H1 (cell line): ENCODE data around the gene ZNF836. TPM values are rescaled to one million over a fixed set of nuclear protein-coding genes. Genes with fewer than 3 reads are reported as not detected.
A peak's percentile ranks its signal among the peaks of the same experiment; 100 is the strongest.

Experiments
- CTCF ChIA-PET: fragments of 300-600 bp; sonication (Branson Sonifier 250); formaldehyde crosslinking; loops from one replicate; lab custom pipeline; 2021; ENCODE audit not compliant: partially characterized antibody; lab: Charles Lee
- POLR2A ChIA-PET: fragments of 300-600 bp; sonication (Branson Sonifier 250); formaldehyde crosslinking; loops from one replicate; lab custom pipeline; 2021; ENCODE audit warnings: inconsistent platforms; ENCODE audit not compliant: partially characterized antibody; lab: Charles Lee
- DNase-seq, 2 experiments: peaks; one replicate each; pipeline versions ENCODE4 v3.0.0 to v3.0.0-alpha.2; 2010 to 2022; ENCODE audit warnings: low spot score in 2 of 2, low read depth in 1 of 2, mixed read lengths in 1 of 2
- FAIRE-seq: peaks from 2 replicates; lab custom pipeline; 2011; peaks lifted over from hg19 to GRCh38; lab: Jason Lieb, UNC
- H2AFZ ChIP-seq: 2 replicates; pipeline ENCODE4 v1.8.1; 2012; ENCODE audit warnings: low read length, inconsistent platforms
- H2AK5ac ChIP-seq: 2 replicates; pipeline ENCODE4 v1.6.1; 2013; ENCODE audit warnings: low read depth, low read length
- H2BK120ac ChIP-seq: replicated peaks from 2 replicates; pipeline ENCODE3; 2013; ENCODE audit warnings: low read depth, low read length, inconsistent platforms
- H2BK12ac ChIP-seq: 2 replicates; pipeline ENCODE4 v1.6.1; 2013; ENCODE audit warnings: low read depth, low read length
- H2BK15ac ChIP-seq: 2 replicates; pipeline ENCODE4 v1.6.1; 2013; ENCODE audit warnings: low read length
- H2BK20ac ChIP-seq: 2 replicates; pipeline ENCODE4 v1.6.1; 2013; ENCODE audit warnings: low read length
- H2BK5ac ChIP-seq: 2 replicates; pipeline ENCODE4 v1.6.1; 2013; ENCODE audit warnings: low read depth, low read length
- H3K14ac ChIP-seq: 2 replicates; pipeline ENCODE4 v1.6.1; 2013; ENCODE audit warnings: inconsistent platforms; ENCODE audit not compliant: insufficient read length
- H3K18ac ChIP-seq: 2 replicates; pipeline ENCODE4 v1.6.1; 2013; ENCODE audit warnings: low read length; ENCODE audit errors: extremely low read depth
- H3K23ac ChIP-seq: 2 replicates; pipeline ENCODE4 v1.6.1; 2013; ENCODE audit warnings: inconsistent platforms; ENCODE audit not compliant: insufficient read length
- H3K23me2 ChIP-seq: 2 replicates; pipeline ENCODE4 v1.6.1; 2013; ENCODE audit warnings: low read depth, low read length
- H3K27ac ChIP-seq: 2 replicates; pipeline ENCODE4 v1.6.1; 2011; ENCODE audit warnings: low read depth, low read length, inconsistent platforms
- H3K27me3 ChIP-seq, 4 experiments: replicated peaks in 1 of 4; 1 replicate in 1 of 4; 2 replicates in 3 of 4; pipeline versions ENCODE4 v1.6.1 to v1.8.1; 2011 to 2013; ENCODE audit warnings: low read length in 3 of 4, mild to moderate bottlenecking in 3 of 4, inconsistent platforms in 2 of 4, mixed read lengths in 2 of 4, moderate library complexity in 1 of 4; ENCODE audit not compliant: control insufficient read depth in 3 of 4, insufficient read depth in 3 of 4; ENCODE audit errors: extremely low read depth in 1 of 4
- H3K36me3 ChIP-seq, 4 experiments: 2 replicates each; pipeline versions ENCODE4 v1.6.1 to v1.8.1; 2011 to 2013; ENCODE audit warnings: mild to moderate bottlenecking in 4 of 4, low read length in 3 of 4, moderate library complexity in 2 of 4, control low read depth in 1 of 4, inconsistent platforms in 1 of 4; ENCODE audit not compliant: insufficient read depth in 4 of 4, control insufficient read depth in 2 of 4
- H3K4ac ChIP-seq: replicated peaks from 2 replicates; pipeline ENCODE3; 2013; ENCODE audit warnings: low read length, low read depth, mixed read lengths, inconsistent platforms; ENCODE audit not compliant: insufficient read length
- H3K4me1 ChIP-seq, 4 experiments: replicated peaks in 1 of 4; 1 replicate in 1 of 4; 2 replicates in 3 of 4; pipeline versions ENCODE4 v1.6.1 to v1.8.1; 2011 to 2013; ENCODE audit warnings: low read length in 3 of 4, inconsistent platforms in 2 of 4, mixed read lengths in 1 of 4; ENCODE audit not compliant: insufficient read depth in 4 of 4, control insufficient read depth in 3 of 4
- H3K4me2 ChIP-seq, 2 experiments: 2 replicates each; pipeline versions ENCODE4 v1.6.1 to v1.8.1; 2011 to 2013; ENCODE audit warnings: low read depth in 2 of 2, low read length in 2 of 2, control low read depth in 1 of 2, inconsistent platforms in 1 of 2, mild to moderate bottlenecking in 1 of 2; ENCODE audit not compliant: insufficient read depth in 1 of 2
- H3K4me3 ChIP-seq, 4 experiments: fragments of 200-600, 300-600 bp in 1 of 4; sonication (generic), shearing (Covaris generic), sonication (Bioruptor Twin) in 1 of 4; 2 replicates each; pipeline versions ENCODE4 v1.5.1 to v1.8.1; 2011 to 2016; ENCODE audit warnings: low read length in 4 of 4, low read depth in 3 of 4, control low read depth in 2 of 4, inconsistent platforms in 2 of 4, mild to moderate bottlenecking in 2 of 4, mixed read lengths in 1 of 4, moderate library complexity in 1 of 4; ENCODE audit not compliant: insufficient read depth in 2 of 4; ENCODE audit errors: extremely low read depth in 1 of 4
- H3K56ac ChIP-seq: replicated peaks from 2 replicates; pipeline ENCODE3; 2013; ENCODE audit warnings: low read depth, mild to moderate bottlenecking, mixed read lengths, low read length, inconsistent platforms; ENCODE audit not compliant: insufficient read length
- H3K79me1 ChIP-seq: 2 replicates; pipeline ENCODE4 v1.6.1; 2013; ENCODE audit warnings: low read depth, low read length, control low read depth
- H3K79me2 ChIP-seq, 2 experiments: 2 replicates each; pipeline versions ENCODE4 v1.6.1 to v1.8.1; 2012 to 2013; ENCODE audit warnings: low read length in 2 of 2, mild to moderate bottlenecking in 2 of 2, inconsistent platforms in 1 of 2; ENCODE audit not compliant: insufficient read depth in 2 of 2, control insufficient read depth in 1 of 2
- H3K9ac ChIP-seq, 4 experiments: replicated peaks in 1 of 4; 1 replicate in 1 of 4; 2 replicates in 3 of 4; pipeline versions ENCODE4 v1.6.1 to v1.8.1; 2011 to 2013; ENCODE audit warnings: low read depth in 3 of 4, low read length in 3 of 4, control low read depth in 2 of 4, mild to moderate bottlenecking in 2 of 4, moderate library complexity in 2 of 4, inconsistent platforms in 1 of 4; ENCODE audit errors: extremely low read depth in 1 of 4
- H3K9me3 ChIP-seq, 2 experiments: 2 replicates each; pipeline versions ENCODE4 v1.6.1 to v1.8.1; 2012 to 2013; ENCODE audit warnings: mild to moderate bottlenecking in 2 of 2, moderate library complexity in 2 of 2, control low read depth in 1 of 2, inconsistent platforms in 1 of 2, low read depth in 1 of 2, low read length in 1 of 2, mixed read lengths in 1 of 2; ENCODE audit not compliant: insufficient read depth in 2 of 2
- H4K20me1 ChIP-seq, 2 experiments: replicated peaks in 1 of 2; 2 replicates each; pipeline versions ENCODE3 to v1.8.1; 2011 to 2013; ENCODE audit warnings: inconsistent platforms in 2 of 2, low read length in 2 of 2, mild to moderate bottlenecking in 1 of 2; ENCODE audit not compliant: insufficient read depth in 2 of 2, control insufficient read depth in 1 of 2
- H4K5ac ChIP-seq: 2 replicates; pipeline ENCODE4 v1.6.1; 2013; ENCODE audit warnings: low read length, low read depth, mixed read lengths, inconsistent platforms; ENCODE audit not compliant: insufficient read length
- H4K8ac ChIP-seq: 2 replicates; pipeline ENCODE4 v1.8.0; 2013; ENCODE audit warnings: mild to moderate bottlenecking, moderate library complexity, low read length, inconsistent platforms; ENCODE audit not compliant: insufficient read depth; ENCODE audit errors: extremely low read depth
- H4K91ac ChIP-seq: replicated peaks from 2 replicates; pipeline ENCODE3; 2013; ENCODE audit warnings: low read length, mixed read lengths, inconsistent platforms; ENCODE audit not compliant: insufficient read length
- ASH2L ChIP-seq: fragments of 200-600, 300-600 bp; sonication (generic); IDR thresholded peaks from one replicate; pipeline ENCODE4 v1.7.1; 2017; ENCODE audit warnings: low read length
- CREB1 ChIP-seq: IDR thresholded peaks from 2 replicates; pipeline ENCODE4 v1.6.1; 2012; ENCODE audit warnings: inconsistent platforms
- KDM4A ChIP-seq: IDR thresholded peaks from one replicate; pipeline ENCODE4 v1.7.1; 2012; ENCODE audit warnings: low read depth, mild to moderate bottlenecking, moderate library complexity, low read length, inconsistent platforms; ENCODE audit not compliant: severe bottlenecking
- SP4 ChIP-seq: IDR thresholded peaks from 2 replicates; pipeline ENCODE4 v1.6.1; 2012; ENCODE audit warnings: low read length, inconsistent platforms
- WGBS, 2 experiments: shearing (Covaris generic) in 1 of 2; methylation state at CpG; one replicate each; pipeline versions ENCODE4 v1.1.6 to v1.1.7; 2013 to 2015; ENCODE audit warnings: low lambda C conversion rate in 2 of 2, mixed read lengths in 2 of 2, inconsistent platforms in 1 of 2, low coverage in 1 of 2, missing lambda C conversion rate in 1 of 2; ENCODE audit not compliant: insufficient replicate concordance in 2 of 2, insufficient coverage in 1 of 2, insufficient read length in 1 of 2; ENCODE audit errors: extremely low coverage in 1 of 2, missing lambda C conversion rate in 1 of 2; 5-methylcytosine and 5-hydroxymethylcytosine counted together
- polyA plus RNA-seq, 7 experiments: library from polyadenylated mRNA; depleted of rRNA in 3 of 7; stranded (reverse) in 5 of 7; unstranded in 2 of 7; fragments of >200 nt in 5 of 7; fragments of 200-250 nt in 2 of 7; gene quantifications; 1 replicate in 5 of 7; 2 replicates in 1 of 7; 4 replicates in 1 of 7; pipeline versions ENCODE4 v1.2.1 to v1.2.3, GENCODE V29; 2011 to 2013; ENCODE audit warnings: missing spikeins in 2 of 7, mixed read lengths in 2 of 7
- total RNA-seq: library from RNA; stranded (reverse); fragmentation: NEBNext Ultra II Directional; extraction: Animal tissue kit (Norgen Biotek cat#: 25700); gene quantifications from 2 replicates; pipeline ENCODE4 v1.2.1, GENCODE V29; 2021
- TF ChIP-seq, protein P1 (sequence below): IDR thresholded peaks from 2 replicates; pipeline ENCODE4 v1.6.1; 2012; ENCODE audit warnings: inconsistent platforms

ZNF836 gene
- total and polyA plus RNA-seq, 2 of the 8 experiments (the other 6 are each of a cell fraction or from before 2014, with no cell fraction given) = 5.6 to 27.2 TPM

DNA sequence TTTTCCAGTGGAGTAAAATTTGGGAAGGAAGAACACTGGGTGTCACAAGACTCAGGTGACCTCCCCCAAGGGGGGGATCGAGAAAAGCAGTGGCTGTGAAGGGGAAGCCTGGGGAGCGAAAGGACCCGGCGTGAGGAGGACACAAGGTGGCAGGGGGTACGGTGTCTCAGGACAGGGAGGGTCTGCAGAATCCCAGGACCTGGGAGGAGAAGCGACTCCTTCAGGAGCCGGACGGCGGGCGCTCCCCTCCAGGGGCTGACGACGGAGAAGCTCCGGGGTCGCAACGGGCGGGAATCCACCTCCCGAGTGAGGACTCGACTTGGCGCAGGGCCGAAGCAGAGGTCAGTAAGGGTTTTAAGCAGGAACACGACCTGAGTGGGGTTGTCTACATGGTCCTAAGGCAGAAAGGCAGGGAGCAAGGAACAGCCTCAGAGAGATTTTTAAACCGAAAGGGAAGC, 529 bp downstream of the ZNF836 start:
- CTCF ChIA-PET = interaction anchor here (1.5 kb wide), 1 partner anchor 14 kb away, joined by 3 read pairs; no protein-coding TSS in a partner anchor
- H2BK12ac ChIP-seq = 0 out of 2 replicates have a peak overlapping the region, but pooled peaks have one; percentile 68
- H3K23ac ChIP-seq = no peak overlapping the region
- no peak overlapping the region for H3K4ac ChIP-seq
- TF ChIP-seq ASH2L = peak; percentile 73
- peak; percentile 78 for TF ChIP-seq KDM4A
- no peak for TF ChIP-seq CREB1
- TF ChIP-seq, protein P1, sequence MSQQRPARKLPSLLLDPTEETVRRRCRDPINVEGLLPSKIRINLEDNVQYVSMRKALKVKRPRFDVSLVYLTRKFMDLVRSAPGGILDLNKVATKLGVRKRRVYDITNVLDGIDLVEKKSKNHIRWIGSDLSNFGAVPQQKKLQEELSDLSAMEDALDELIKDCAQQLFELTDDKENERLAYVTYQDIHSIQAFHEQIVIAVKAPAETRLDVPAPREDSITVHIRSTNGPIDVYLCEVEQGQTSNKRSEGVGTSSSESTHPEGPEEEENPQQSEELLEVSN = peak; percentile 52
- no peak for TF ChIP-seq SP4
- H2AK5ac ChIP-seq = no peak overlapping the region
- no peak overlapping the region for H4K5ac ChIP-seq
- no peak overlapping the region for H2BK5ac ChIP-seq
- peak overlapping the region; percentile 89 to 98 (median 92) for H3K4me3 ChIP-seq
- no peaks in the 10 kb centered on the region for H4K20me1 ChIP-seq
- POLR2A ChIA-PET = interaction anchor here (0.6 to 2.3 kb wide), 2 partner anchors 18 to 121 kb away, joined by 3 to 8 read pairs; partner anchors contain the start of gene PPP2R1A
- H3K23me2 ChIP-seq = peaks cover 13% of the 10 kb centered on the region
- peak in 1 of 2 experiments; percentile 73 for DNase-seq
- FAIRE-seq = no peak
- no peak overlapping the region for H3K18ac ChIP-seq
- H2BK120ac ChIP-seq = peak overlapping the region; percentile 69
- peaks cover 5 to 26% (median 10%) of the 10 kb centered on the region in 4 experiments for H3K36me3 ChIP-seq
- H4K91ac ChIP-seq = no peak overlapping the region
- H4K8ac ChIP-seq = no peak overlapping the region
- 0 out of 4 replicates have a peak, but pooled peaks cover 0 to 2% of the 10 kb centered on the region in 2 experiments for H3K79me2 ChIP-seq
- 2% methylated on average over 21 of the region's 22 CpGs; no CpG with 5 or more reads in 1 of the 2 experiments for WGBS, 2 experiments
- H3K27me3 ChIP-seq = no peaks in the 10 kb centered on the region; a peak in 2 of 7 replicates
- H2BK20ac ChIP-seq = no peak overlapping the region
- no peak overlapping the region for H3K27ac ChIP-seq
- peak overlapping the region; percentile 82 to 92 for H3K4me2 ChIP-seq
- peak overlapping the region; percentile 81 for H2AFZ ChIP-seq
- no peaks in the 10 kb centered on the region for H3K9me3 ChIP-seq
- peak overlapping the region; percentile 50 to 64 (median 58); a peak in 6 of 7 replicates for H3K9ac ChIP-seq
- H3K14ac ChIP-seq = peak overlapping the region; percentile 79
- H3K56ac ChIP-seq = no peak overlapping the region
- H3K79me1 ChIP-seq = no peaks in the 10 kb centered on the region
- H3K4me1 ChIP-seq = peaks cover 0 to 7% (median 1%) of the 10 kb centered on the region in 4 experiments; a peak in 4 of 7 replicates
- no peak overlapping the region for H2BK15ac ChIP-seq
